ENCODE measurements around the gene HELLS. TPM values are rescaled to one million over a fixed set of nuclear protein-coding genes. Genes with fewer than 3 reads are reported as not detected.

The HELLS gene
- total and polyA plus RNA-seq, 2 of the 8 experiments (the other 6 are each of a cell fraction or from before 2014, with no cell fraction given) = 147 to 371 TPM

DNA sequence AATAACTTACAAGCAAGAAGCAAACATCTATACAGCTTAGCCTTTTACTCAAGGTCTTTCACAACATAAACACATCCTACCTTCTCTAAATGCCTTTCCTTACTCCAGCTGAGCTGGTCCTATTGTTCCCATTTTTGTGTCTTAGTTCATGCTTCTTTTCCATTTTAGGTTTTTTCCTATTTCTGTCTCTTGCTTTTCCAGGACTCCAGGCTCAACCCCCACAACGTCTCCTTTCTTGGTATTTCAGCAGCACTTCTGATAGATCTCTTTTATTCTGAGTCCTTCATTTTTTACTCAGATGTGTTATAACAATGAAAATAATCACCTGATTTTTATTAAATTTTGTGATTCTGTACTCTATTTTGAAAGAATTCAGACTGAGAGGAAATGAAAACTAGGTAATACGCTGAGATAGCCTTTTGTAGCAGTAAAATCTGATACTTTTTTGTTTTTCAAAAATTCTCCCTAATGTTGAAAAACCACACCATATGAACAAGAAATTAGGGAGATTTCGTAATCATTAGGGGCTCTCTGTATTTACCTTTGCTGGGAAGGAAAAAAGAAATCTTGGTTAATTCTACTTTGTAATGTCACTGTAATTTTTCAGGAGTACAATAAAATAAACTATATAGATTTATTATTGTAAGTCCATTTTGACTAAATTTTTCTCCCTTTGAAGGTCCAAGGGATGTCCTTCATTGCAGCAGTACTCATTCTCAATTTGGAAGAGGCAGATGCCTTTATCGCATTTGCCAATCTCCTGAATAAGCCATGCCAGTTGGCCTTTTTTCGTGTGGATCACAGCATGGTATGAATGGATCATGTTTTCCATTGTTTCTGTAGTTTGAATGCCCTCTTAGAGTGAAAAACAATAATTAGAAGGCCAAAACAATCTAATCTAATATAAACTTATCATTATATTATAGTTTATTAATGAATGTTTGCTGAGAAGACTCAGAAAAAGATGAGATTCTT is 24.0 kb upstream of the HELLS start:
- Histone ChIP-seq H2BK120ac (replicated peaks; ENCODE audit: low read depth, low read length) (no peak overlapping the region), H3K23ac (ENCODE audit: insufficient read length) (no peak overlapping the region), H2BK15ac (ENCODE audit: low read length) (no peak overlapping the region), H3K18ac (ENCODE audit: extremely low read depth, low read length) (no peak overlapping the region), H4K20me1 (replicated peaks in 1 of 2; ENCODE audit: control insufficient read depth in 1 of 2, insufficient read depth in 2 of 2, low read length in 2 of 2) (no peaks in the 10 kb centered on the region), H2AFZ (ENCODE audit: low read length) (no peak overlapping the region), H3K56ac (replicated peaks; ENCODE audit: insufficient read length, low read depth, low read length) (no peak overlapping the region), H3K14ac (ENCODE audit: insufficient read length) (no peak overlapping the region), H2BK5ac (ENCODE audit: low read depth, low read length) (no peak overlapping the region), H3K9me3 (ENCODE audit: insufficient read depth in 2 of 2, low read depth in 1 of 2, low read length in 1 of 2) (no peaks in the 10 kb centered on the region), H3K23me2 (ENCODE audit: low read depth, low read length) (no peaks in the 10 kb centered on the region), H3K27ac (ENCODE audit: low read depth, low read length) (no peak overlapping the region), H3K36me3 (ENCODE audit: control insufficient read depth in 2 of 4, insufficient read depth in 4 of 4, low read length in 3 of 4) (no peaks in the 10 kb centered on the region), H3K4me1 (replicated peaks in 1 of 4; ENCODE audit: control insufficient read depth in 3 of 4, insufficient read depth in 4 of 4, low read length in 3 of 4) (no peaks in the 10 kb centered on the region), H2BK20ac (ENCODE audit: low read length) (no peak overlapping the region), H3K4ac (replicated peaks; ENCODE audit: insufficient read length, low read depth, low read length) (no peak overlapping the region), H3K4me3 (ENCODE audit: extremely low read depth in 1 of 4, insufficient read depth in 2 of 4, low read depth in 3 of 4, low read length in 4 of 4) (no peak overlapping the region), H3K4me2 (ENCODE audit: insufficient read depth in 1 of 2, low read depth in 2 of 2, low read length in 2 of 2) (no peak overlapping the region), H3K27me3 (replicated peaks in 1 of 4; ENCODE audit: control insufficient read depth in 3 of 4, extremely low read depth in 1 of 4, insufficient read depth in 3 of 4, low read length in 3 of 4) (no peaks in the 10 kb centered on the region), H4K8ac (ENCODE audit: extremely low read depth, insufficient read depth, low read length) (no peak overlapping the region), H4K91ac (replicated peaks; ENCODE audit: insufficient read length, low read length) (no peak overlapping the region), H3K9ac (replicated peaks in 1 of 4; ENCODE audit: extremely low read depth in 1 of 4, low read depth in 3 of 4, low read length in 3 of 4) (no peak overlapping the region), H4K5ac (ENCODE audit: insufficient read length, low read depth, low read length) (no peak overlapping the region), H3K79me2 (ENCODE audit: control insufficient read depth in 1 of 2, insufficient read depth in 2 of 2, low read length in 2 of 2) (no peaks in the 10 kb centered on the region), H2BK12ac (ENCODE audit: low read depth, low read length) (no peak overlapping the region), H3K79me1 (ENCODE audit: low read depth, low read length) (no peaks in the 10 kb centered on the region), H2AK5ac (ENCODE audit: low read depth, low read length) (no peak overlapping the region)
- POLR2A ChIA-PET (ENCODE audit: partially characterized antibody) = no interaction called here
- CTCF ChIA-PET (ENCODE audit: partially characterized antibody) = interaction anchor here (0.7 kb wide), 1 partner anchor 9 kb away, joined by 4 read pairs; no protein-coding TSS in a partner anchor
- 86% methylated on average over 5 of the region's 5 CpGs; no CpG with 5 or more reads in 1 of the 2 experiments for WGBS, 2 experiments (ENCODE audit: extremely low coverage in 1 of 2, insufficient coverage in 1 of 2, insufficient read length in 1 of 2, insufficient replicate concordance in 2 of 2, low coverage in 1 of 2, low lambda C conversion rate in 2 of 2, missing lambda C conversion rate in 1 of 2)
- FAIRE-seq (no peak), DNase-seq (ENCODE audit: low read depth in 1 of 2, low spot score in 2 of 2) (no peak)
- TF ChIP-seq TBP (IDR thresholded peaks at IDR 0.05; ENCODE audit: low read depth, low read length) (no peak), CEBPB (IDR thresholded peaks at IDR 0.05; ENCODE audit: low read depth, low read length) (peak; percentile 36; the same call in 1 of the 2 replicates), EGR1 (IDR thresholded peaks at IDR 0.05; ENCODE audit: borderline replicate concordance, low read depth, low read length) (no peak), CREB1 (IDR thresholded peaks at IDR 0.05) (no peak)

Data from H1 (cell line).